BLaER1 (cell line): ENCODE measurements around the gene CUX1.
"Not testable (repeated sequence)": the region's sequence is repeated elsewhere in the genome, so short reads cannot be mapped to it uniquely, and the experiment has no call there.

Experiments
- H3K27ac ChIP-seq: shearing (Covaris generic); formaldehyde crosslinking; 2 replicates; pipeline ENCODE4 v1.8.1; 2022
- H3K27me3 ChIP-seq: shearing (Covaris generic); formaldehyde crosslinking; 2 replicates; pipeline ENCODE4 v1.8.1; 2022
- H3K36me3 ChIP-seq: shearing (Covaris generic); formaldehyde crosslinking; 2 replicates; pipeline ENCODE4 v1.8.1; 2022
- H3K4me1 ChIP-seq: shearing (Covaris generic); formaldehyde crosslinking; 2 replicates; pipeline ENCODE4 v1.8.1; 2022
- H3K4me2 ChIP-seq: shearing (Covaris generic); formaldehyde crosslinking; 2 replicates; pipeline ENCODE4 v1.8.1; 2022
- H3K4me3 ChIP-seq: shearing (Covaris generic); formaldehyde crosslinking; 2 replicates; pipeline ENCODE4 v1.8.1; 2022
- H3K9ac ChIP-seq: shearing (Covaris generic); formaldehyde crosslinking; 2 replicates; pipeline ENCODE4 v1.8.1; 2022
- H3K9me3 ChIP-seq: shearing (Covaris generic); formaldehyde crosslinking; 2 replicates; pipeline ENCODE4 v1.8.1; 2022
- H4K20me1 ChIP-seq: shearing (Covaris generic); formaldehyde crosslinking; 2 replicates; pipeline ENCODE4 v1.8.1; 2022
- Cebpa-rat ChIP-seq: shearing (Covaris generic); IDR thresholded peaks from 2 replicates; pipeline ENCODE4 v1.8.1; 2022

Gene CUX1

DNA sequence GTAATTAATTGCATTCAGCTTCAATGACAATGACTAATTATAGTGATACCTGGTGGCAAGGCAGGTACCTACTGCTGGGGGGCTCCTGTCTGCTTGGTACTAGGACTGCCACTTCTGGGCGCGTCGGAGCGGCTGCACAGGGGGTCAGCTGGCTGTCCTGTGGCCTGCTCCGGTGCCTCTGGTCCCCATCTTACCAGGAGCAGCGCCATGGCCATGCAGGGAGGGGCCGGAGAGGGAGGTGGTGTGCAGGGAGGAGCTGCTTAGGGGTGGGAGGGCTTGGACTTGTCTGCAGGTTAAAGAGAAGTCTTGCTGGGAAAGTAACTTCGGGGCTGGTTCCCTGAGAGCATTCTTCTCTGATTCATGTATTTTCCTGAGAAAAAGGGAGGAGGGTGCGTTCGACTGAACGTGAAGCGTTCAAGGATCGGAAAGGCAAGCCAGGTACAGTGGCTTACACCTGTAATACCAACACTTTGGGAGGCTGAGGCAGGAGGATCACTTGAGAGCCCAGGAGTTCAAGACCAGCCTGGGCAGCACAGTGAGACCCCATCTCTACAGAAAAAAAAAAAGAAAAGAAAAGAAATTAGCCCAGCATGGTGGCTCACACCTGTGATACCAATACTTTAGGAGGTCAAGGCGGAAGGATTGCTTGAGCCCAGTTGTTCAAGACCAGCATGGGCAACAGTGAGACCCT, 15.4 kb downstream of the CUX1 start:
- H3K9ac ChIP-seq: no peak overlapping the region
- peaks cover 100% of the 10 kb centered on the region for H4K20me1 ChIP-seq
- H3K27me3 ChIP-seq: no peaks in the 10 kb centered on the region
- peaks cover 22% of the 10 kb centered on the region for H3K4me1 ChIP-seq
- no peak overlapping the region for H3K4me2 ChIP-seq
- H3K27ac ChIP-seq: no peak overlapping the region
- no peak for TF ChIP-seq Cebpa-rat
- H3K36me3 ChIP-seq: peaks cover 75% of the 10 kb centered on the region
- H3K9me3 ChIP-seq: peaks cover 6% of the 10 kb centered on the region; the same call in 1 of the 2 replicates
- H3K4me3 ChIP-seq: no peak overlapping the region

- no peak for TF ChIP-seq Cebpa-rat
- H3K4me1 ChIP-seq: peaks cover 26% of the 10 kb centered on the region
- H4K20me1 ChIP-seq: peaks cover 100% of the 10 kb centered on the region
- H3K27me3 ChIP-seq: no peaks in the 10 kb centered on the region
- H3K9ac ChIP-seq: no peak overlapping the region
- H3K36me3 ChIP-seq: peaks cover 70% of the 10 kb centered on the region
- H3K4me2 ChIP-seq: no peak overlapping the region
- H3K9me3 ChIP-seq: peaks cover 6% of the 10 kb centered on the region; the same call in 1 of the 2 replicates
- H3K27ac ChIP-seq: no peak overlapping the region
- H3K4me3 ChIP-seq: no peak overlapping the region
These were observed 16.4 kb downstream of the CUX1 start for GRCh38 chr7:101833799-101834198.

GRCh38 chr7:101835136-101835535, 17.7 kb downstream of the CUX1 start:
- Histone ChIP-seq H3K4me2 (no peak overlapping the region), H3K9me3 (peaks cover 6% of the 10 kb centered on the region; the same call in 1 of the 2 replicates), H3K4me3 (no peak overlapping the region), H3K36me3 (peaks cover 68% of the 10 kb centered on the region), H3K27me3 (no peaks in the 10 kb centered on the region), H3K27ac (no peak overlapping the region), H3K9ac (no peak overlapping the region), H4K20me1 (peaks cover 100% of the 10 kb centered on the region), H3K4me1 (peaks cover 26% of the 10 kb centered on the region)
- no peak for TF ChIP-seq Cebpa-rat

DNA sequence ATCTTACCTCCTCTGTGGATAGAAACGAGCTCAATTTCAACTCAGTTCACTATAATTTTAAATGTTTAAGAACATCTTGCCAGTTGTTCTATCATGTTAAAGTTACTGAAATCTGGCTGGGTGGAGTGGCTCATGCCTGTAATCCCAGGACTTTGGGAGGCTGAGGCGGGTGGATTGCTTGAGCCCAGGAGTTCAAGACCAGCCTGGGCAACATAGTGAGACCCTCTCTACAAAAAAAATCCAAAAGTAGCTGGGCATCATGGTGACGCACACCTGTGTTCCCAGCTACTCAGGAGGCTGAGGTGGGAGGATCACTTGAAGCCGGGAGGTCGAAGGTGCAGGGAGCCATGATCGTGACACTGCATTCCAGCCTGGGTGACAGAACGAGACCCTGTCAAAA, 20.0 kb downstream of the CUX1 start:
- not testable (repeated sequence) for H3K4me3 ChIP-seq, H3K9me3 ChIP-seq, H3K27ac ChIP-seq, H3K9ac ChIP-seq, H3K27me3 ChIP-seq
- Histone ChIP-seq H3K36me3 (peaks cover 47% of the 10 kb centered on the region), H3K4me1 (peaks cover 26% of the 10 kb centered on the region), H3K4me2 (peak overlapping the region; percentile 36), H4K20me1 (peaks cover 100% of the 10 kb centered on the region)

GRCh38 chr7:101838837-101839483, 21.5 kb downstream of the CUX1 start:
- H3K9ac ChIP-seq: no peak overlapping the region
- peaks cover 99% of the 10 kb centered on the region for H4K20me1 ChIP-seq
- H3K27me3 ChIP-seq: no peaks in the 10 kb centered on the region
- no peak overlapping the region for H3K27ac ChIP-seq
- H3K36me3 ChIP-seq: peaks cover 41% of the 10 kb centered on the region
- TF ChIP-seq Cebpa-rat: no peak
- H3K4me1 ChIP-seq: peaks cover 26% of the 10 kb centered on the region
- H3K4me2 ChIP-seq: no peak overlapping the region
- H3K9me3 ChIP-seq: peaks cover 16% of the 10 kb centered on the region
- no peak overlapping the region for H3K4me3 ChIP-seq

DNA sequence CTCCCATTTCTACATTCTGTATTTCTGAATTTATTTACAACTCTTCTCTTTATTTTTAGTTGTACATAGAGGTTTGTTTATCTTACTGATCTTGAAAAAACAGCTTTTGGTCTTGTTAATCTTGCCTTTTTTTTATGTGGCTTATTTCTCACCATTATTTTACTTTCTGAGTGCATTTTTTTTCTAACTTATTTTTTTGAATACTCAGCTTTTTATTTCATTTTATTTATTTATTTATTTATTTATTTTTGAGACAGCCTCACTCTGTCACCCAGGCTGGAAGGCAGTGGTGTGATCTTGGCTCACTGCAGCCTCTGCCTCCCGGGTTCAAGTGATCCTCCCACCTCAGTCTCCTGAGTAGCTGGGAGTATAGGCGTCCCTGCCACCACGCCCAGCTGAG, 23.9 kb downstream of the CUX1 start:
- H3K9me3 ChIP-seq: peaks cover 31% of the 10 kb centered on the region
- no peak overlapping the region for H3K27ac ChIP-seq
- H3K36me3 ChIP-seq: peaks cover 49% of the 10 kb centered on the region
- peaks cover 18% of the 10 kb centered on the region for H3K4me1 ChIP-seq
- no peaks in the 10 kb centered on the region for H3K27me3 ChIP-seq
- TF ChIP-seq Cebpa-rat: no peak
- no peak overlapping the region for H3K4me3 ChIP-seq
- H3K4me2 ChIP-seq: no peak overlapping the region
- no peak overlapping the region for H3K9ac ChIP-seq
- H4K20me1 ChIP-seq: peaks cover 97% of the 10 kb centered on the region

DNA sequence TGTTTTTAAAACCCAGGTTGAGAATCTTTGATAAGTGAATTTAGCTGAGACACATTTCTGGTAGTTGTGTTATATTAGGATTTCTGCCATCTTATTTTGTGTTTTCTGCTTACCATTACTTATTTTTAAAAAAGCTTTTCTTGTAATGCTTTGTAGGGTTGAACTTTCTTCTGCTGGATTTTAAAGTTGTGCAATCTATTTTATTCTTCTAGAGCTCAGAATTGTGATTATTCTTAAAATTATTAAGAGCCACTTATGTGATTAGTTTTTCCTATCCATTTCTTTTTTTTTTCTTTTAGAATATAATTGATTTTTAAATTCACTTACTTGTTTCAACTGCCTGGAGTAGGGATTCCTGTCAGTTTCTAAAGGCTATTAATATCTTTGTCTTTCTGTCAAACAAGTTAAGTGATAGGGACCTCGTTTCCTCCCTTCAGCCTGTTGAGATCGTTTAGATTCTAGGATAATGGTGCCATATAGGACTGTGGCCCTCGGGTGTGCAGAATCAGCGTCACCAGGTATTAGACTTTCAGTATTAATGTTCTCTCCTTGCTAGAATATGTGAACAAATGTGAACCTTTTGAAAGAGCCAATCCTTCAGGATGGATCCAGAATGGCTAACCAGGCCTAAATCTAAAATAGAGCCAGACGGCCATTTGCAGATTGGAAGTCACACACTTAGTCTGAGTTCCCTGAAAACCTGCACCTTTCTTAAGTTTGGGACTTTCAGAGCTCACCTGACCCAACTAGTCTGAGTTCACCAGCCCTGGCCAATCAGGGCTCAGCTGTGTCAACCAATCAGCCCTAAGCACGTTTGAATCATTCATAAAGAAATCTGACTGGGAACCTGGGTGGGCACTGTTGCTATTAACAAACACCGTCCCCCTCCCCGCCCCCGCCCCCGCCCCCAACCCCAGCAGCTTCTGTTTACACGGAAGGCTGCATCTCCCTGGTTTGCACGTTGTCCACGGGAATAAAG, 26.2 kb downstream of the CUX1 start:
- no peak for TF ChIP-seq Cebpa-rat
- Histone ChIP-seq H3K9me3 (peaks cover 54% of the 10 kb centered on the region), H3K4me3 (no peak overlapping the region), H3K4me2 (no peak overlapping the region), H4K20me1 (peaks cover 97% of the 10 kb centered on the region), H3K27me3 (no peaks in the 10 kb centered on the region), H3K4me1 (no peaks in the 10 kb centered on the region), H3K36me3 (peaks cover 68% of the 10 kb centered on the region), H3K9ac (no peak overlapping the region), H3K27ac (no peak overlapping the region)

- H4K20me1 ChIP-seq: peaks cover 97% of the 10 kb centered on the region
These were observed 28.5 kb downstream of the CUX1 start for GRCh38 chr7:101845974-101846373.

DNA sequence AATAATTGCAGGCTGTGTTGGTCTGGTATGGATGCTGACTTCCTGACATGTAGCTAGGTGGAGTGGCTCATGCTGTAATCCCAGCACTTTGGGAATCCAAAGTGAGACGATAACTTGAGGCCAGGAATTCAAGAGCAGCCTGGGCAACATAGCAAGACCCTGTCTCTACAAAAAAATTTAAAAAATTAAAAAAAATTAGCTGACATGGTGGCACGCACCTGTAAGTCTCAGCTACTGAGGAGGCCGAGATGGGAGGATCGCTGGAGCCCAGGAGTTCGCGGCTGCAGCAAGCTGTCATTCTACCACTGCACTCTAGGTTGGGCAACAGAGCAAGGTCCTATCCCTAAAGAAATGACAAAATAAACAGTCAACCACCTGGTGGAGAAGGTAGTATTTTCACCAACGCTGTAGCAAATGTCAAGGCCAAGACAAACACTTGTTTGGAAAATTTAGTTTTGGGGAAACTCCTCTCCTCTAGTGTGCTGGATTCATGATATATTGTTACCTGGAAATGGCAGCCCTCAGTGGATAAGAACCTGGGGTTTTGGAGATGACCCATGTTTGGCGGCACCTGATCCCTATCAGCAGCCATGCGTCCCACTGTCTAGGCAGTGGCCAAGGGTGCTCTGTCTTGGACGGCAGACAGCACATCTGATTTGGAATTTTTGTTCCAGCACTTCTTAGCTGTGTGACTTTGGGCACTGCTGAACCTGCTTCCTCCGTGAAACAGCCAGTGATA, 29.5 kb downstream of the CUX1 start:
- Histone ChIP-seq H3K9ac (no peak overlapping the region), H3K27me3 (no peaks in the 10 kb centered on the region), H3K4me3 (no peak overlapping the region), H3K9me3 (peaks cover 65% of the 10 kb centered on the region), H3K36me3 (peaks cover 74% of the 10 kb centered on the region), H3K4me1 (peaks cover 9% of the 10 kb centered on the region; the same call in 1 of the 2 replicates), H4K20me1 (peaks cover 97% of the 10 kb centered on the region), H3K27ac (no peak overlapping the region), H3K4me2 (no peak overlapping the region)
- no peak for TF ChIP-seq Cebpa-rat

More at GRCh38 chr7:101845974-101846373, 28.5 kb downstream of the CUX1 start:
- Histone ChIP-seq H3K4me1 (no peaks in the 10 kb centered on the region), H3K36me3 (peaks cover 69% of the 10 kb centered on the region), H3K27ac (no peak overlapping the region), H3K4me2 (no peak overlapping the region), H3K4me3 (no peak overlapping the region), H3K9ac (no peak overlapping the region), H3K9me3 (peaks cover 65% of the 10 kb centered on the region), H3K27me3 (no peaks in the 10 kb centered on the region)
- no peak for TF ChIP-seq Cebpa-rat
